Astrocyte (in vitro differentiated cells and primary cell): ENCODE results near the gene SLC1A7. TPM values are rescaled to one million over a fixed set of nuclear protein-coding genes. Genes with fewer than 3 reads are reported as not detected.

Source experiments
- DNase-seq: peaks from one replicate; pipeline ENCODE4 v3.0.0-alpha.2; 2010; ENCODE audit warnings: low read depth
- FAIRE-seq: peaks from 2 replicates; lab custom pipeline; 2011; peaks lifted over from hg19 to GRCh38; lab: Jason Lieb, UNC
- H2AFZ ChIP-seq: 2 replicates; pipeline ENCODE4 v1.6.0; 2012; ENCODE audit warnings: low read depth, low read length, inconsistent platforms
- H3K27ac ChIP-seq: 2 replicates; pipeline ENCODE4 v1.5.1; 2011; ENCODE audit warnings: low read depth, low read length, inconsistent platforms
- H3K27me3 ChIP-seq: 2 replicates; pipeline ENCODE4 v1.6.0; 2011; ENCODE audit warnings: low read length, inconsistent platforms; ENCODE audit not compliant: insufficient read depth
- H3K36me3 ChIP-seq: 2 replicates; pipeline ENCODE4 v1.5.1; 2011; ENCODE audit warnings: low read length, inconsistent platforms; ENCODE audit not compliant: insufficient read depth
- H3K4me1 ChIP-seq: 2 replicates; pipeline ENCODE4 v1.5.1; 2011; ENCODE audit warnings: low read length, inconsistent platforms; ENCODE audit not compliant: insufficient read depth
- H3K4me2 ChIP-seq: 2 replicates; pipeline ENCODE4 v1.6.0; 2012; ENCODE audit warnings: low read length, inconsistent platforms
- H3K4me3 ChIP-seq: 2 replicates; pipeline ENCODE4 v1.5.1; 2011; ENCODE audit warnings: low read depth, mild to moderate bottlenecking, low read length, inconsistent platforms; ENCODE audit not compliant: insufficient read depth
- H3K79me2 ChIP-seq: 2 replicates; pipeline ENCODE4 v1.6.0; 2012; ENCODE audit warnings: mild to moderate bottlenecking, low read length, inconsistent platforms; ENCODE audit not compliant: insufficient read depth
- H3K9ac ChIP-seq: 2 replicates; pipeline ENCODE4 v1.6.0; 2012; ENCODE audit warnings: mild to moderate bottlenecking, low read length, inconsistent platforms
- H3K9me3 ChIP-seq: 2 replicates; pipeline ENCODE4 v1.5.1; 2012; ENCODE audit warnings: low read depth, mild to moderate bottlenecking, low read length, inconsistent platforms; ENCODE audit not compliant: insufficient read depth
- H4K20me1 ChIP-seq: 2 replicates; pipeline ENCODE4 v1.6.0; 2012; ENCODE audit warnings: low read length, inconsistent platforms; ENCODE audit not compliant: insufficient read depth
- H3K27ac Mint-ChIP-seq: one replicate; pipeline ENCODE4 v1.8.0; 2021; ENCODE audit warnings: mild to moderate bottlenecking, mixed read lengths; ENCODE audit not compliant: unreplicated experiment
- H3K27me3 Mint-ChIP-seq: one replicate; pipeline ENCODE4 v1.8.0; 2021; ENCODE audit warnings: low read depth, mixed read lengths; ENCODE audit not compliant: unreplicated experiment
- H3K36me3 Mint-ChIP-seq: one replicate; pipeline ENCODE4 v1.8.0; 2021; ENCODE audit warnings: low read depth, mixed read lengths; ENCODE audit not compliant: unreplicated experiment
- H3K4me1 Mint-ChIP-seq: one replicate; pipeline ENCODE4 v1.8.0; 2021; ENCODE audit warnings: low read depth, mixed read lengths; ENCODE audit not compliant: unreplicated experiment
- H3K4me3 Mint-ChIP-seq: one replicate; pipeline ENCODE4 v1.8.0; 2021; ENCODE audit warnings: mild to moderate bottlenecking, moderate library complexity, mixed read lengths; ENCODE audit not compliant: unreplicated experiment
- H3K9me3 Mint-ChIP-seq: one replicate; pipeline ENCODE4 v1.8.0; 2021; ENCODE audit warnings: mild to moderate bottlenecking, mixed read lengths; ENCODE audit not compliant: unreplicated experiment
- EZH2 ChIP-seq: IDR thresholded peaks from 2 replicates; pipeline ENCODE4 v1.6.1; 2012; ENCODE audit warnings: mild to moderate bottlenecking, low read length, inconsistent platforms; ENCODE audit not compliant: insufficient read depth
- total RNA-seq: library from RNA; stranded (reverse); gene quantifications from 2 replicates; pipeline ENCODE4 v1.2.1, GENCODE V29; 2021
- TF ChIP-seq, protein P1 (sequence below): IDR thresholded peaks from 2 replicates; pipeline ENCODE4 v1.5.1; 2011; ENCODE audit warnings: low read depth, mild to moderate bottlenecking, inconsistent platforms, low read length, moderate library complexity; ENCODE audit not compliant: insufficient read depth

Gene SLC1A7
- total RNA-seq, 1 donor from 2014 or later, result not detected

GRCh38 chr1:53061859-53062707 lies 80.4 kb downstream of the SLC1A7 start, which contains the start of gene PODN:
Gene PODN (plus strand): TSS chr1:53062213. CDS start chr1:53069856, 7,643 bp downstream.
- Histone ChIP-seq H3K27ac (no peak within 1 kb of the TSS), H3K9me3 (no peaks in the 10 kb centered on the region), H3K27me3 (peaks cover 26% of the 10 kb centered on the region), H3K9ac (peak within 1 kb of the TSS; percentile 55), H3K79me2 (no peaks in the 10 kb centered on the region), H3K4me2 (peak within 1 kb of the TSS; percentile 89), H2AFZ (peak within 1 kb of the TSS; percentile 57), H3K4me1 (peaks cover 7% of the 10 kb centered on the region), H3K36me3 (no peaks in the 10 kb centered on the region), H3K4me3 (peak within 1 kb of the TSS; percentile 52), H4K20me1 (no peaks in the 10 kb centered on the region)
- Mint-ChIP-seq H3K27me3 (peaks cover 70% of the 10 kb centered on the region), H3K4me3 (peak within 1 kb of the TSS; percentile 71), H3K4me1 (no peaks in the 10 kb centered on the region), H3K9me3 (no peaks in the 10 kb centered on the region), H3K27ac (no peak within 1 kb of the TSS), H3K36me3 (no peaks in the 10 kb centered on the region)
- TF ChIP-seq EZH2, result peak; percentile 15
- TF ChIP-seq, protein P1, sequence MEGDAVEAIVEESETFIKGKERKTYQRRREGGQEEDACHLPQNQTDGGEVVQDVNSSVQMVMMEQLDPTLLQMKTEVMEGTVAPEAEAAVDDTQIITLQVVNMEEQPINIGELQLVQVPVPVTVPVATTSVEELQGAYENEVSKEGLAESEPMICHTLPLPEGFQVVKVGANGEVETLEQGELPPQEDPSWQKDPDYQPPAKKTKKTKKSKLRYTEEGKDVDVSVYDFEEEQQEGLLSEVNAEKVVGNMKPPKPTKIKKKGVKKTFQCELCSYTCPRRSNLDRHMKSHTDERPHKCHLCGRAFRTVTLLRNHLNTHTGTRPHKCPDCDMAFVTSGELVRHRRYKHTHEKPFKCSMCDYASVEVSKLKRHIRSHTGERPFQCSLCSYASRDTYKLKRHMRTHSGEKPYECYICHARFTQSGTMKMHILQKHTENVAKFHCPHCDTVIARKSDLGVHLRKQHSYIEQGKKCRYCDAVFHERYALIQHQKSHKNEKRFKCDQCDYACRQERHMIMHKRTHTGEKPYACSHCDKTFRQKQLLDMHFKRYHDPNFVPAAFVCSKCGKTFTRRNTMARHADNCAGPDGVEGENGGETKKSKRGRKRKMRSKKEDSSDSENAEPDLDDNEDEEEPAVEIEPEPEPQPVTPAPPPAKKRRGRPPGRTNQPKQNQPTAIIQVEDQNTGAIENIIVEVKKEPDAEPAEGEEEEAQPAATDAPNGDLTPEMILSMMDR, result no peak
- DNase-seq, result no peak
- FAIRE-seq, result no peak

DNA sequence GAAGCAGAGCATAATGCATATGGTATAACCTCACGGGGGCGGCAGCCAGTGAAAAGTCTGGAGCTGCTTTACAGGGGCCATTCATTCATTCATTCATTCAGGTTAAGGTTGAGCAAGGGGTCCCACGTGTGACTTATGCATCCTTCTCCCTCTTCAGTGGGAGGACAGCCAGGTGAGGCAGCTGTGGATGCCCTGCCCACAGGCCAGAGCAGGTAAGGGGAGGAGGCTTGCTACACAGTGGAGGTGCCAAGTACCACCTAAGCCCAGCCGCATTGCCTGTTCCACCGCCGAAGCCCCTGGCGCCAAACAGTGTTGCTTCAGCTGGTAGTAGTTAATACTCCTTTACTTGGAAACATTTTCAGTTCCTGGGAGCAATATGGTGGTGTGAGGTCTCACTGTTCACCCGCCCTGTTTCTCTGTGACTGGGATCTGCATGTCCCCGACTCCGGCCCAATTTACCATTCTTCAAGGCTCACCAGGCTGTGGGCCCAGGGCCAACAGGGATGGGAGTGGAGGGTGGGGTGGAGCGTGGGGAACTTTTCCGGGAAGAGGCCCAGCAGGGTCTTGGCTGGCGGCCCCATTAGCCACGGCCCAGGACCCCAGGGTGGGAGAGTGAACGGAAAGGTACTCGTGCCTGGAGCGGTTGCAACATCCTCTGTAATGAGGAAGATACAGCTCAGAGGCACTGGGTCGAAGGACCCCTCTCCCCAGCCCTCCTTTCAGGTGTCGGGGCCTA lies 81.1 kb downstream of the SLC1A7 start:
- peak overlapping the region; percentile 18 for H3K4me3 ChIP-seq
- no peaks in the 10 kb centered on the region for H4K20me1 ChIP-seq
- no peaks in the 10 kb centered on the region for H3K79me2 ChIP-seq
- Mint-ChIP-seq H3K27me3 (peaks cover 65% of the 10 kb centered on the region), H3K36me3 (no peaks in the 10 kb centered on the region), H3K9me3 (no peaks in the 10 kb centered on the region), H3K4me3 (no peak overlapping the region), H3K4me1 (no peaks in the 10 kb centered on the region), H3K27ac (no peak overlapping the region)
- peaks cover 7% of the 10 kb centered on the region for H3K4me1 ChIP-seq
- TF ChIP-seq, protein P1, result no peak
- no peak for TF ChIP-seq EZH2
- DNase-seq (no peak), FAIRE-seq (no peak)
- no peak overlapping the region for H2AFZ ChIP-seq
- H3K36me3 ChIP-seq, result no peaks in the 10 kb centered on the region
- no peaks in the 10 kb centered on the region for H3K9me3 ChIP-seq
- H3K9ac ChIP-seq, result no peak overlapping the region
- H3K4me2 ChIP-seq, result peak overlapping the region; percentile 89
- H3K27ac ChIP-seq, result no peak overlapping the region
- peaks cover 26% of the 10 kb centered on the region for H3K27me3 ChIP-seq
